ENCODE measurements around the gene SMARCE1.

- TF ChIP-seq, protein P1, sequence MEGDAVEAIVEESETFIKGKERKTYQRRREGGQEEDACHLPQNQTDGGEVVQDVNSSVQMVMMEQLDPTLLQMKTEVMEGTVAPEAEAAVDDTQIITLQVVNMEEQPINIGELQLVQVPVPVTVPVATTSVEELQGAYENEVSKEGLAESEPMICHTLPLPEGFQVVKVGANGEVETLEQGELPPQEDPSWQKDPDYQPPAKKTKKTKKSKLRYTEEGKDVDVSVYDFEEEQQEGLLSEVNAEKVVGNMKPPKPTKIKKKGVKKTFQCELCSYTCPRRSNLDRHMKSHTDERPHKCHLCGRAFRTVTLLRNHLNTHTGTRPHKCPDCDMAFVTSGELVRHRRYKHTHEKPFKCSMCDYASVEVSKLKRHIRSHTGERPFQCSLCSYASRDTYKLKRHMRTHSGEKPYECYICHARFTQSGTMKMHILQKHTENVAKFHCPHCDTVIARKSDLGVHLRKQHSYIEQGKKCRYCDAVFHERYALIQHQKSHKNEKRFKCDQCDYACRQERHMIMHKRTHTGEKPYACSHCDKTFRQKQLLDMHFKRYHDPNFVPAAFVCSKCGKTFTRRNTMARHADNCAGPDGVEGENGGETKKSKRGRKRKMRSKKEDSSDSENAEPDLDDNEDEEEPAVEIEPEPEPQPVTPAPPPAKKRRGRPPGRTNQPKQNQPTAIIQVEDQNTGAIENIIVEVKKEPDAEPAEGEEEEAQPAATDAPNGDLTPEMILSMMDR (IDR thresholded peaks at IDR 0.05; ENCODE audit: poor library complexity), result no peak
- no peak for TF ChIP-seq EZH2 (IDR thresholded peaks at IDR 0.05; ENCODE audit: borderline replicate concordance)
These were observed 25.0 kb upstream of the SMARCE1 start for GRCh38 chr17:40672654-40673053.

Measured in hepatocyte (in vitro differentiated cells).